ENCODE results near the gene CHRM2. TPM values are rescaled to one million over a fixed set of nuclear protein-coding genes. Genes with fewer than 3 reads are reported as not detected.

CHRM2 gene
- total RNA-seq, 4 donors from 2014 or later, result 0.13 to 0.32 (median 0.15) TPM; not detected in 1

DNA sequence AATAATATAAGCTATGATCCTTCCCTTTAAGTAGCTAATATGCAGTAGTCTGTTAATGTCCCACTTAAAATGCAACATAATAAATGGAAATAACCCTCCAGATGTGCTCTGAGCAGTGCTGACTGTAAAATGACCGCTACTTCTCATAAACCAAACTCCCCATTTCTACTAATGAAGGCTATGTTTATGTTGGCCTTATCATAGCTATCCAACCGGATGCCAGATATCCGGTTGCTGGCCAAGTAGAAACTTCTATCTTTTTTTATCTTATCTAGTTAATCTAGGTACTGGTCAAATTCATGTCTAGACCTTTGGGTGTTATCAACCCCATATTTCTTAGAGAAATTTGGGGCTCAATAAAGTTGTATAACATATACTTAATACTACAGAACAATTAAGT, 56.6 kb downstream of the CHRM2 start:
- DNase-seq (ENCODE audit: low spot score in 2 of 2), result no peak
- no peak overlapping the region for H3K4me3 ChIP-seq (ENCODE audit: low read depth, poor library complexity, severe bottlenecking)
- TF ChIP-seq POLR2A (IDR thresholded peaks at IDR 0.05), result no peak
- no peak for TF ChIP-seq CTCF (IDR thresholded peaks at IDR 0.05)
- intact Hi-C loops (cut with DNase I; ENCODE audit: low total_unique reads), result no loop called here
- WGBS, 2 donors, result 37 to 51% methylated on average over 3 of the region's 3 CpGs

GRCh38 chr7:136925556-136925955, 57.1 kb downstream of the CHRM2 start:
- no peak for DNase-seq (ENCODE audit: low spot score in 2 of 2)
- H3K4me3 ChIP-seq (ENCODE audit: low read depth, poor library complexity, severe bottlenecking), result no peak overlapping the region
- intact Hi-C loops (cut with DNase I; ENCODE audit: low total_unique reads), result no loop called here
- no peak for TF ChIP-seq CTCF (IDR thresholded peaks at IDR 0.05)
- no peak for TF ChIP-seq POLR2A (IDR thresholded peaks at IDR 0.05)

GRCh38 chr7:136931169-136931867, 62.9 kb downstream of the CHRM2 start:
- intact Hi-C loops (cut with DNase I; ENCODE audit: low total_unique reads), result no loop called here
- WGBS, 2 donors, result 65 to 68% methylated on average over 3 of the region's 3 CpGs

GRCh38 chr7:136937436-136937835, 69.0 kb downstream of the CHRM2 start:
- intact Hi-C loops (cut with DNase I; ENCODE audit: low total_unique reads), result no loop called here
- H3K4me3 ChIP-seq (ENCODE audit: low read depth, poor library complexity, severe bottlenecking), result no peak overlapping the region
- WGBS, 2 donors, result 84 to 90% methylated on average over 5 of the region's 5 CpGs
- TF ChIP-seq CTCF (IDR thresholded peaks at IDR 0.05), result no peak
- TF ChIP-seq POLR2A (IDR thresholded peaks at IDR 0.05), result no peak
- no peak for DNase-seq (ENCODE audit: low spot score in 2 of 2)

More at GRCh38 chr7:136931169-136931867, 62.9 kb downstream of the CHRM2 start:
- H3K4me3 ChIP-seq (ENCODE audit: low read depth, poor library complexity, severe bottlenecking), result no peak overlapping the region
- no peak for DNase-seq (ENCODE audit: low spot score in 2 of 2)
- TF ChIP-seq POLR2A (IDR thresholded peaks at IDR 0.05) (no peak), CTCF (IDR thresholded peaks at IDR 0.05) (no peak)

GRCh38 chr7:136938476-136938875, 70.0 kb downstream of the CHRM2 start:
- intact Hi-C loops (cut with DNase I; ENCODE audit: low total_unique reads), result no loop called here
- H3K4me3 ChIP-seq (ENCODE audit: low read depth, poor library complexity, severe bottlenecking), result no peak overlapping the region
- TF ChIP-seq POLR2A (IDR thresholded peaks at IDR 0.05) (no peak), CTCF (IDR thresholded peaks at IDR 0.05) (no peak)
- no peak for DNase-seq (ENCODE audit: low spot score in 2 of 2)
- 84 to 93% methylated on average over 10 to 13 of the region's 13 CpGs for WGBS, 2 donors

- no peak overlapping the region for H3K4me3 ChIP-seq (ENCODE audit: low read depth, poor library complexity, severe bottlenecking)
- intact Hi-C loops (cut with DNase I; ENCODE audit: low total_unique reads), result no loop called here
- 59 to 61% methylated on average over 4 of the region's 4 CpGs for WGBS, 2 donors
- TF ChIP-seq POLR2A (IDR thresholded peaks at IDR 0.05), result no peak
- no peak for TF ChIP-seq CTCF (IDR thresholded peaks at IDR 0.05)
- DNase-seq (ENCODE audit: low spot score in 2 of 2), result no peak
These were observed 71.7 kb downstream of the CHRM2 start for GRCh38 chr7:136940122-136940521.

Data from lower leg skin (tissue), 4 donors.